Limb (tissue), 2 donors: ENCODE data around the gene PHACTR4.
"Not testable (repeated sequence)": the region's sequence is repeated elsewhere in the genome, so short reads cannot be mapped to it uniquely, and the experiment has no call there.

Source experiments
- DNase-seq, 2 donors: peaks; one replicate each; pipeline ENCODE4 v3.0.0-alpha.2; 2016; ENCODE audit errors: extremely low spot score in 2 of 2

PHACTR4 gene

DNA sequence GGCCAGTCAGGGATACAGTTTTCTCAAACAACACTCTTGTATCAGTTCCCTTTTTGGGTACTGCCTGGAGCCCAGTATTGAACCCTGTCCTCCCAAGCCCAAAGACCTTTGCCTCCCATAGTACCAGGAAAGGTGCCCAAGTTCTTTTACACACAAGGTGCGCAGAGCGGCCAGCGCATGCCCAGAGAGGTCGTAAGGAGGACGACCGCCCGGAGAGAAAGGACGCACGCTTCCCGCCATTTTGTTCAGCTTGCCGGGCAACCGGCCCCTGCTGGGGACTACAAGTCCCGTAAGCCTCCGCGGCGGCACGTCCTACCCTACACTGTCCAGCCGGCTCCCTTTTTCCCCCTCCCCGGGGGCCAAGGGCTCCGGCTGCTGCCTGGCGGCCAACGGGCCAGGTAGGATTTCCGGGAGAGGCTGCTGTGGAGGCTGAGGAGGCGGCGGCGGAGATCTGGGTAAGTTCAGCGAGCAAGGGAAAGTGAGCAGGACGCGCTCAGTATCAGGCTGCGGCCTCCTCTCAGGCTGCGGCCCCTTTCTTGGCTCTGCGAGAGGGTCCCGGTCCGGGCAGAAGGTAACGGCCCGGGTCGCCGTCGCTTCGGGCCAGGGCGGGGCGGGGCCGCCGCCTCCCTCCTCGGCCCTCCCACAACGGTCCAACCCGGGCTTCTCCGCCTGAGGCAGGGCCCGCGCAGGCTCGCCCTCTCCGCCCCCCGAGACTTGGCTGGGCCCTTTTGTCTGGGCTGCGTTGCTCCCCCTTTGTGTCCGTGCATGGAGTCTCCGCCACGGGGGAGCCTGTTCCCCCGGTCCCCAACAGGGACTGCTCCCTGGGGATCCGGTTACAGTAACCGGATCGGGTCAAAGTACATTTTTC is at the start of gene PHACTR4:
Gene PHACTR4 (plus strand): TSS at position 370 of the 868 bp plus-strand sequence. CDS start 37,708 bp downstream, outside the sequence.
- DNase-seq = peak; percentile 91 to 93

DNA sequence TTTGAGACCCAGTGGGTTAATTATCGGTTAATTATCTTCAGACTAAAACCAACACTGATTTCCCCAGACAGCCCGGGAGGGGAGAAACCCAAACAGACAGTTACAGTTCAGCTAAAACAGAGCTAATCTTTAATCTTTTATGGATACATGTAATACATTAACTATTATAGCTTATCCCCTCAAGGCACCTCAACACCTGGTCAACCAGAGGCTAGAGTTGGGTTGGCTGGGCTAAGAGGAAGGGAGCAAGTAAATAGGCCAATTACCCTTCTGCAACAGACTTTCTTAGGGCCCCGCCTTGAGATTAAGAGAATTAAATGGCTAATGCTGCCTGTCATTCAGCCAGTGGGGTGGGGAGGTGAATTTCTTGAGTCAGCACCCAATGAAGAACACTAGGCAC is 47.3 kb upstream of the PHACTR4 start:
- no peak for DNase-seq

DNA sequence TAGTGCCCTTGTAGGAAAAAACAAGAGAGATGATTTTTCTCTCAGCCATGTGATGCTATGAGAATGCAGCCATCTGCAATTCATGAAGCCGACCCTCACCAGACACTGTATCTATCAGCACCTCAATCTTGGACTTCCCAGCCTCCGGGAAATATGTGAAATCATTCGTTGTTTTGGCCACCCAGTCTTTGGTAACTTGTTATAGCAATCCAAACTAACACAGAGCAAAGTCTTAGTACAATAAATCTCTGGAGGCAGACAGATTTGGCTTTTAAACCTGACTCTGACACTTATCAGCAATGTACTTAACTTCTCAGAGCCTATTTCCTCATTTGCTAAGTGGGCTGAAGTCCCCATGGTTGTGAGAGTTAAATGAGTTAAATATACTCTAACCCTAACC is 45.8 kb upstream of the PHACTR4 start:
- DNase-seq = no peak

DNA sequence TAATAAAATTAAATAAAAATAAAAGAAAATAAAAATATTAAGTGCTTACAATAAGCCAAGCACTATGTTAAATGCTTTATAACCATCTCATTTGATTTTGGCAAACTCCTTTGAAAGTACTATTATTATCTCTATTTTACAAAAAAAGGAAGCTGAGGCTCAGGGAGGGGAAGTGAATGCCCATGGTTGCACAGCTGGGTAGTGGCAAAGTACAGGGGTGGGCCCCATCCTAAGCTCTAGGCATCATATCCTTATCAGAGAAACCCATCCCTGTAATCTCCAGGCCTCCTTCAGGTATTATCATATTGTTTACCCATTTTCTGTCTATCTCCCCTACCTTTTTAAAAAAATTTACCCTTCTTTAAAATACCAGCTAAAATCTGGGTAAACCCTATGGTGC is 43.0 kb upstream of the PHACTR4 start:
- no peak for DNase-seq

DNA sequence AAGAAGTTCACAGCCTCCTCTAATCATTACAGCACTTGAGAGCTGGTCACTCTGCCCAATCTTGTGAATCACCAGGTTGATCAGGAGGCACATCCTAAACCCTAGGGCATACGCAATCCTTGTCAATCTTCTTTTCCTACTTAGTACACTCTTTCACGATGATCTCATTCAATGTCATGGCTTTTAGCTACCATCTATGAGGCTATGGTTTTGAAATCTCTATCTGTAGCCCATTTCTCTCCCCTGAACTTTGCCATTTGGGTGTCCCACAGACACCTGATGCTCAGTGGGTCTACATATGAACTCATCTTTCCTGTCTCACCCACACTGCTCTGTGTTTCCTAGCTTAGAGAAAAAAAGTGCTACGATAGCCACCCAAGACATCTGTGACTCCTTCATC is 42.6 kb upstream of the PHACTR4 start:
- no peak for DNase-seq

DNA sequence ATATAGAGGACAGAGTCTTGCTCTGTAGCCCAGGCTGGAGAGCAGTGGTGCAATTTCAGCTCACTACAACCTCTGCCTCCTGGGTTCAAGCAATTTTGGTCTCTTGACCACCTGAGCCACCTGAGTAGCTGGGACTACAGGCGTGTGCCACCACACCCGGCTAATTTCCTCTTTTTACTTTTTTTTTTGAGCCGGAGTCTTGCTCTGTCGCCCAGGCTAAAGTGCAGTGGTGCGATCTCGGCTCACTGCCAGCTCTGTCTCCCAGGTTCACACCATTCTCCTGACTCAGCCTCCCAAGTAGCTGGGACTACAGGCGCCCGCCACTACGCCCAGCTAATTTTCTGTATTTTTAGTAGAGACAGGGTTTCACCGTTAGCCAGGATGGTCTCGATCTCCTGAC is 42.1 kb upstream of the PHACTR4 start:
- DNase-seq = not testable (repeated sequence)

DNA sequence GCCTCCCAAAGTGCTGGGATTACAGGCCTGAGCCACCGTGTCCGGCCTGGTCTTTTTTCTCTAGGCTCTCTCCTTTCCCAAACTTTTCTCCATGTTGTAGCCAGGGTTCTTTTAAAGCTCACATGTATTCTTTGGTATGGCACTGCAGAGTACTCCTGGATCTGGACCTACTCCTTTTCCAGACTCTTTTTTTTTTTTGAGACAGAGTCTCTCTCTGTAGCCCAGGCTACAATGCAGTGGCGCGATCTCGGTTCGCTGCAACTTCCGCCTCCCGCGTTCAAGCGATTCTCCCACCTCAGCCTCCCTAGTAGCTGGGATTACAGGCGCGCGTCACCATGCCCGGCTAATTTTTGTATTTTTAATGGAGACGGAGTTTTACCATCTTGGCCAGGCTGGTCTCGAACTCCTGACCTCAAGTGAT is 41.3 kb upstream of the PHACTR4 start:
- DNase-seq = no peak

DNA sequence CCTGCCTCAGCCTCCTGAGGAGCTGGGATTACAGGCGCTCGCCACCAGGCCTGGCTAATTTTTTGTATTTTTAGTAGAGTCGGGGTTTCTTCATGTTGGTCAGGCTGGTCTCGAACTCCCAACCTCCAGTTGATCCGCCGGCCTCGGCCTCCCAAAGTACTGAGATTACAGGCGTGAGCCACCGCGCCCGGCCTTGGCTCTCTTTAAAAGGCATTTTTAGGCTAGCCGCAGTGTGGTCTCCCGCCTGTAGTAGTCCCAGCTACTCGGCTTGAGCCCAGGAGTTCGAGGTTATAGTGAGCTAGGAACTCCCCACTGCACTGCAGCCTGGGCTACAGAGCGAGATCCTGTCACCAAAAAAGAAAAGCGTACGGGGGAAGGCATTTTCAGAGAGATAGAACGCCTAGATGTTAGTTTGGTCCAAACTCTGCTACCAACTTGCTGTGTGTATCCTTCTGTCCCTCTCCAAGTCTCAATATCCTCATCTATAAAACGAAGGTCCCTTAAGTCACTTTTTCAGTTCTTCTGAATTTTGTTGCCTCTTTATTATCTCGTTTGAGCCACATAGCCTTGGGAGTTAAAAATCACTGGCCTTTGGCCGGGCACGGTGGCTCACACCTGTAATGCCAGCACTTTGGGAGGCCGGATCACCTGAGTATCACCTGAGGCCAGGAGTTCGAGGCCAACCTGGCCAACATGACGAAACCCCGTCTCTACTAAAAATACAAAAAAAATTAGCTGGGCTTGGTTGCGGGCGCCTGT is 40.0 kb upstream of the PHACTR4 start:
- peak in 1 of 2 donors; percentile 46 for DNase-seq

DNA sequence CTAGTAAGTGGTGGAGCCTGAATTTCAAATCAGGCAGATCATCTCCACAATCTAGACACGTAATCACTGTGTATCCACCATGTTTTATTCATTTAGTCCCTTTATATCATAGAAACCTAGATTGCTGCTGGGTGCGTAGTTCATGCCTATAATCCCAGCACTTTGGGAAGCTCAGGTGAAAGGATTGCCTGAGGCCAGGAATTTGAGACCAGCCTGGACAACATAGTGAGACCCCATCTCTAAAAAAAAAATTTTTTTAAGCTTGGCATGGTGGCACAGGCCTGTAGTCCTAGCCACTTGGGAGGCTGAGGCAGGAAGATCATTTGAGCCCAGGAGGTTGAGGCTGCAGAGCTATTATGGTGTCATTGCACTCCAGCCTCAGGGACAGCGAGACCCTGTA is 30.6 kb upstream of the PHACTR4 start:
- DNase-seq = no peak

DNA sequence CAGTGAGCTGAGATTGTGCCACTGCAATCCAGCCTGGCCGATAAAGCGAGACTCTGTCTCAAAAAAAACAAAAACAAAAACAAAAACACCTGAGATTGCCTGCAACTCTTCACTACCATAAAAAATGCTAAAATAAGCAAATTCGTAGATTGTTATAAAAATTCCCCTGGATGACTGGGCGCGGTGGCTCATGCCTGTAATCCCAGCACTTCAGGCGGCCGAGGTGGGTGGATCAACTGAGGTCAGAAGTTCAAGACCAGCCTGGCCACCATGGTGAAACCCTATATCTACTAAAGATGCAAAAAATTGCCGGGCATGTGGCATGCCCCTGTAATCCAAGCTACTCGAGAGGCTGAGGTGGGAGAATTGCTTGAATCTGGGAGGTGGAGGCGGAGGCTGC is 30.0 kb upstream of the PHACTR4 start:
- no peak for DNase-seq

DNA sequence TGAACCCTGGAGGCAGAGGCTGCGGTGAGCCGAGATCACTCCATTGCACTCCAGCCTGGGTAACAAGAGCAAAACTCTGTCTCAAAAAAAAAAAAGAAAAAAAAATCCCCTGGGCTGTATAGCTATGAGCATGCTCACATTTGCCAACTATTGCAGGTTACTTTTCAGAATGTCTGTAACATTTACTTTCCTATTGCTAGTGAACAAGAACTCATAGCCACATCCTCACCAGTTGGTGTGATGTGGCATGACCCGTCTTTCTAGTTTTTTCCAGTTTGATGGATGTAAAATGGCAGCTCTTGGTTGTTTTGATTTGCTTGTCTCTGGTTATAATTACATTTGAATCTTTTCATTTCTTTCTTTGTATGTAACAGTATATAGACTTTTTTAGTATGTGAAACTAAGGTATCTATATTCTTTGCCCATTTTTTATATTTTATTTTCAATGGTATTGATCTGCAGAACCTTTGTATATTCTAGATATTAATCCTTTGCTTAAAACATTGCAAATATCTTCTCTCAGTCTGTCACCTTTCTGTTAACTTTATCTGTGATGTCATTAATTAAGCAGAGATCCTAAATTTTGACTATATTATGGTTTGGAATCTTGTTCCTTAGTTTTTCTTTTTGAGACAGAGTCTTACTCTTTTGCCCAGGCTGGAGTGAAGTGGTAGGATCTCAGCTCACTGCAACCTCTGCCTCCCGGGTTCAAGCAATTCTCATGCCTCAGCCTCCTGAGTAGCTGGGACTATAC is 29.1 kb upstream of the PHACTR4 start:
- DNase-seq = no peak

DNA sequence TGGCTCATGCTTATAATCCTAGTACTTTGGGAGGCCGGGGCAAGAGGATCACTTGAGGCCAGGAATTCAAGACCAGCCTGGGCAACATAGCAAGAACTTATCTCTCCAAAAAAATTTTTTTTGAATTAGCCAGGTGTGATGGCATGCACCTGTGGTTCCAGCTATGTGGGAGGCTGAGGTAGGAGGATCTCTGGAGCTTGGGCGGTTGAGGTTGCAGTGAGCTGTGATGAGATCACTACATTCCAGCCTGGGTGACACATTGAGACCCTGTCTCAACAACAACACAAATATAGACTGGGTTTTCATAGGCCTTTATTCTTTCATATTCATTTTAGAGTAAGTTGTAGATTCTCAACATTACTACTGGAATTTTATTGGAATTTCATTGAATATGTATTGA is 27.9 kb upstream of the PHACTR4 start:
- DNase-seq = no peak

DNA sequence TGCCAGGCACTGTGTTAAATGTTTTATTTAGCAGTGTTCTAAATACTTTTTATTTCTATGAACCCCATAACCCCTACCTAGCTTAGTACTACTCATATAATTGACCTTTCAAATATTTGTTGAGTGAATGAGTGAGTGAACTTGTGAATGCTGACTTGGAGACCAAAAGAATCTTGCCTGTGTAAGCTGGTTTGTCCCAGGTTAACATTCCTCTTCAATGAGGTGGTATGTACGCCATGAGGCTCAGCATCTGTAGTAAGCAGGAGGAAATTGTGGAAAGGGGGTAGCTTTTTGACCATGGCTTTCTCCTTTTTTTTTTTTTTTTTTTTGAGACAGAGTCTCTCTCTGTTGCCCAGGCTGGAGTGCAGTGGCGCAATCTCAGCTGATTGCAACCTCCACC is 26.1 kb upstream of the PHACTR4 start:
- no peak for DNase-seq

DNA sequence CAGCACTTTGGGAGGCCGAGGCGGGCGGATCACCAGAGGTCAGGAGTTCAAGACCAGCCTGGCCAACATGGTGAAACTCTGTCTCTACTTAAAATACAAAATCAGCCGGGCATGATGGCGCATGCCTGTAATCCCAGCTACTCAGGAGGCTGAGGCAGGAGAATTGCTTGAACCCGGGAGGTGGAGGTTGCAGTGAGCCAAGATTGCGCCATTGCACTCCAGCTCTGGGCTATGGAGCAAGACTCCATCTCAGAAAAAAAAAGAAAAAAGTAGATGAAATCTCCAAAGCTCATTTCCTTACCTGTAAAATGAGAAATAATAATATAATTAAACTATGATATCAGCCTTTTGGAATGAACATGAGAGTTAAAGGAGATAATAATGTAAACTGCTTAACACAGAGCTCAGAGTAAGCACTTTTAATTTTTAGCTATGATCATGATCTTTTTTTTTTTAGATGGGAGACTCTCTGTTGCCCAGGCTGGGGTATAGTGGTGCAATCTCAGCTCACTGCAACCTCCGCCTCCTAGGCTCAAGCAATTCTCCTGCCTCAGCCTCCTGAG is 16.2 kb upstream of the PHACTR4 start:
- DNase-seq = not testable (repeated sequence)

DNA sequence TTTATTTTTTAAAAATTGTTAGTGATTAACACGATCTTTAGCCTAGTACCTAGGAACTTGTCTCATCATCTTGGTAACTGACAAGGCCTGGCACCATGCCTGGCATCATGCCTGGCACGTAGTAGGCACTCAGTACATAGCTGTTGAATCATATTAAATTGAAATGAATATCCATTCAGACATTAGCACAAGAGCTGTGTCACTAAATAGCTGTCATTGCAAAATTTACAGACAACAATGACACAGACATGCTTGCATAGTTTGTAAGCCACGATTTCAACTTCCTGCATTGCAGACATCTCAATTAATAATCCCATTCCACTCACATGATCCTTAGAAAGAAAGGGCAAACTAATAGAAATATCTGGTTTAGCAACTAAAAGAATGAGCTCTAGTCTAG is 15.4 kb upstream of the PHACTR4 start:
- DNase-seq = no peak

DNA sequence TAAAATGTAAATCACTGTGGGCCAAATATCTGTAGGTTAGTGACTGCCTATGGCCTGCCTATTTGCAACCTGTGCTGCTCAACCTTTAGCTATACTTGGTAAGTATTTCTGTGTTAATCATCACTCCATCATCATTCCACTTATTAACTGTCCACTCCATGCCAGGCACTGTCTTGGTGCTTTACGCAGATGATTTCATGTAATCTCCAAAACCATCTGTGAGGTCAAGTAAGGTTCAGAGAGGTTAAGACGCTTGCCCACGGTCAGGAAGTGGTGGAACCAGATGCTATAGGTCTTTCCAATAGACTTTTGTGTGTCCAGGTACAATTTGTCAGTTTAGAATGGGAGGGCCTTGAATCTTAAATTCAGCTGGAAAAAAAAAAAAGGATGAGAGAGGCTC is 10.8 kb upstream of the PHACTR4 start:
- DNase-seq = no peak

DNA sequence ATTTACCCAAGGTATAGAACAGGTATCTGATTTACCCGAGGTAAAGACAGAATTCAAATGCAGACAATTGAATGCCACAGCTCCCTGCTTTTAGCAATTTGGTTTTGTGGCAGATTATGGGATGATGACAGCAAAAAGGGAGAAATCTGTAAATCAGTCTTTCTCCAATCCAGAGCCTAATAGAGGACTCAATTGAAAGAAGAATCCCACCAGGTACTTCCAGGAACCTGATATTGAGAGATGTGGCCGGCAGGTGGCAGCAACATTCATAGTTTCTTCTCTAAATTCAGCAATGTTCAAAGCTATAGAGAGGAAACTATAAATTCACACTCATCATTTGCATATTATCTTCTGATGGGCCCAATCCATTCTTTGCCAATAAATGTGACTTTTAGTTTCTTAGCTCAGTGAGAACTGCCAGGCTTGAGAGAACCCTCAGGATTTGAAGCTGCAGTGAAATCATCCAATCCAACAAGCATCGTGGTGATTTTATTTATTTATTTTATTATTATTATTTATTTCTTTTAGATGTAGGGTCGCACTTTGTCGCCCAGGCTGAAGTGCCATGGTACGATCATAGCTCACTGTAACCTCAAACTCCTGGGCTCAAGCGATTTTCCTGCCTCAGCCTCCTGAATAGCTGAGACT is 9.8 kb upstream of the PHACTR4 start:
- DNase-seq = peak; percentile 74 to 75

DNA sequence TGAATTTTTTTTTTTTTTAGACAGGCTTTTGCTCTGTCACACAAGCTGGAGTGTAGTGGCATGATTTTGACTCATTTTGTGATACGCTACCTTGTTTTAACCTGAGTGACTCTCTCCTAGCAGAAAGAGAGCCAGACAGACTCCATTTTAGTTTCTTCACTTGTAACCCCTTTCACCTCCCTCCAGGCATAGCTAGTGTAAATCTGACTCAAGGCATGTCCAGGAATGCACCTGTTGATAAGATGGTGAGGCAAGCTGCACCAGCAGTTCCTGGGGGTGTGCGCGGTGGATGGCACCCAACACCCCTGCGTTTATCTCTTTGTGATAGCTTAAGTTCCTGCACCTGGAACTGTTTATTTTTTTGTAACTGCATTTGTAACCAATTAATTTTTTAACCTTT is 4.7 kb upstream of the PHACTR4 start:
- no peak for DNase-seq

DNA sequence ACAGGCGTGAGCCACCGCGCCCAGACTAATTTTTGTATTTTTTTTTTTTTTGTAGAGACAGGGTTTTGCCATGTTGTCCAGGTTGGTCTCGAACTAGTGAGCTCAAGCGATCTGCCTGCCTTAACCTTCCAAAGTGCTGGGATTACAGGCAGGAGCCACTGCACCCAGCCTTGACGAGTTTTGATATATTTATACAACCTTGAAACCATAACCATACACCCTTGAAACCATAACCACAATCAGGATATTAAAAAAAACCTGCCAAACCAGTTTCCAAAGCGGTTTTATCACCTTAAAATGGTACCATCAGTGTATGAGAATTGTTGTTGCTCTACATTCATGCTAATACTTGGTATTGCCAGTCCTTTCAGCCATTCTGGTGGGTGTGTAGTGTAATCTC is 3.7 kb upstream of the PHACTR4 start:
- no peak for DNase-seq

DNA sequence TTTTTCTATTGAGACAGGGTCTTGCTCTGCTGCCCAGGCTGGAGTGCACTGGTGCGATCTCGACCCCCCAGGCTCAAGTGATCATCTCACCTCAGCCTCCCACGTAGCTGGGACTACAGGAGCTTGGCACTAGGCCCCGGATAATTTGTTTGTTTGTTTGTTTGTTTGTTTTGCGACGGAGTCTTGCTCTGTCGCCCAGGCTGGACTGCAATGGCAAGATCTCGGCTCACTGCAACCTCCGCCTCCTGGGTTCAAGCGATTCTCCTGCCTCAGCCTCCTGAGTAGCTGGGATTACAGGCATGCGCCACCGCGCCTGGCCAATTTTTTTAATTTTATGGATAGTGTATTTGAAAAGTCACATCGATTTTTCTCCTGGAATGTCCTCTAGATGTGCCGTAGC is 932 bp upstream of the PHACTR4 start:
- DNase-seq = not testable (repeated sequence)
